ENCODE measurements around the gene VAT1L. TPM values are rescaled to one million over a fixed set of nuclear protein-coding genes. Genes with fewer than 3 reads are reported as not detected.

VAT1L gene
- total RNA-seq, 1 experiment from 2014 or later: 19.1 TPM

DNA sequence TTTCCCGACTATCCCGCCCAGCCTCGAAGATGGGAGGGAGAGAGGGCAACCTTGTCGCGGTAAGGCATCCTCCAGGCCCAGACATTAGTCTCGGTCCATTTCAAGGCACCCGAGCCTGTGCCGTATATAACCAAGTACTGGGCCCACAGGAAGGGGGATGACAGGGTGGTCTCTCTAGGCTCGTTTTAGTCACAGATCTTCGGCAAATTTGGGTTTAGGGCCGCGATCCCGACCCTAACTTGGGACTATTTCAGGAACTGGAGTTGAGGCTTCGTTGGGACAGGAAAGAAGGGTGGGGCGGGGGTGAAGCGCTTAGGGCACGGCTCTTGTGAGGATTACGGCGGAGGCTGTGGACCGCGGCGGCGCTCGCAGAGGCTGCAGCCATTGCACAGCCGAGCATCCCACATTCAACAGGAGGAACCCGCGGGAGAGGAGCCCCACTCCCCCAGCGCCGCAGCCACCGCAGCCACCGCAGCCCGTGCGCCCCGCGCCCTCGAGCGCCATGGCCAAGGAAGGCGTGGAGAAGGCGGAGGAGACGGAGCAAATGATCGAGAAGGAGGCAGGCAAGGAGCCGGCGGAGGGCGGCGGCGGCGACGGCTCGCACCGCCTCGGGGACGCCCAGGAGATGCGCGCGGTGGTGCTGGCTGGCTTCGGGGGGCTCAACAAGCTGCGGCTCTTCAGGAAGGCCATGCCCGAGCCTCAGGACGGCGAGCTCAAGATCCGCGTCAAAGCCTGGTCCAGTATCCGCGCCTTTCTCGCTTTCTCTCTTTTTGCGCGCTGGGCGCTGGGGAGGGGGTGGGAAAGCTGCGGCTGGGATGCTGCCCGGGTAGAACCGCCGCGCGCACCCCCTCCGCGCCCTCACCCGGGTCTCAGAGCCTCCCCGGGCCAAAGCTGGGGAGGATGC lies at the start of gene VAT1L (continued):
- TF ChIP-seq, protein P1, sequence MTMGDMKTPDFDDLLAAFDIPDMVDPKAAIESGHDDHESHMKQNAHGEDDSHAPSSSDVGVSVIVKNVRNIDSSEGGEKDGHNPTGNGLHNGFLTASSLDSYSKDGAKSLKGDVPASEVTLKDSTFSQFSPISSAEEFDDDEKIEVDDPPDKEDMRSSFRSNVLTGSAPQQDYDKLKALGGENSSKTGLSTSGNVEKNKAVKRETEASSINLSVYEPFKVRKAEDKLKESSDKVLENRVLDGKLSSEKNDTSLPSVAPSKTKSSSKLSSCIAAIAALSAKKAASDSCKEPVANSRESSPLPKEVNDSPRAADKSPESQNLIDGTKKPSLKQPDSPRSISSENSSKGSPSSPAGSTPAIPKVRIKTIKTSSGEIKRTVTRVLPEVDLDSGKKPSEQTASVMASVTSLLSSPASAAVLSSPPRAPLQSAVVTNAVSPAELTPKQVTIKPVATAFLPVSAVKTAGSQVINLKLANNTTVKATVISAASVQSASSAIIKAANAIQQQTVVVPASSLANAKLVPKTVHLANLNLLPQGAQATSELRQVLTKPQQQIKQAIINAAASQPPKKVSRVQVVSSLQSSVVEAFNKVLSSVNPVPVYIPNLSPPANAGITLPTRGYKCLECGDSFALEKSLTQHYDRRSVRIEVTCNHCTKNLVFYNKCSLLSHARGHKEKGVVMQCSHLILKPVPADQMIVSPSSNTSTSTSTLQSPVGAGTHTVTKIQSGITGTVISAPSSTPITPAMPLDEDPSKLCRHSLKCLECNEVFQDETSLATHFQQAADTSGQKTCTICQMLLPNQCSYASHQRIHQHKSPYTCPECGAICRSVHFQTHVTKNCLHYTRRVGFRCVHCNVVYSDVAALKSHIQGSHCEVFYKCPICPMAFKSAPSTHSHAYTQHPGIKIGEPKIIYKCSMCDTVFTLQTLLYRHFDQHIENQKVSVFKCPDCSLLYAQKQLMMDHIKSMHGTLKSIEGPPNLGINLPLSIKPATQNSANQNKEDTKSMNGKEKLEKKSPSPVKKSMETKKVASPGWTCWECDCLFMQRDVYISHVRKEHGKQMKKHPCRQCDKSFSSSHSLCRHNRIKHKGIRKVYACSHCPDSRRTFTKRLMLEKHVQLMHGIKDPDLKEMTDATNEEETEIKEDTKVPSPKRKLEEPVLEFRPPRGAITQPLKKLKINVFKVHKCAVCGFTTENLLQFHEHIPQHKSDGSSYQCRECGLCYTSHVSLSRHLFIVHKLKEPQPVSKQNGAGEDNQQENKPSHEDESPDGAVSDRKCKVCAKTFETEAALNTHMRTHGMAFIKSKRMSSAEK (CRISPR knock-in tag; IDR thresholded peaks at IDR 0.05; ENCODE audit: borderline replicate concordance): no peak
- TF ChIP-seq, protein P2, sequence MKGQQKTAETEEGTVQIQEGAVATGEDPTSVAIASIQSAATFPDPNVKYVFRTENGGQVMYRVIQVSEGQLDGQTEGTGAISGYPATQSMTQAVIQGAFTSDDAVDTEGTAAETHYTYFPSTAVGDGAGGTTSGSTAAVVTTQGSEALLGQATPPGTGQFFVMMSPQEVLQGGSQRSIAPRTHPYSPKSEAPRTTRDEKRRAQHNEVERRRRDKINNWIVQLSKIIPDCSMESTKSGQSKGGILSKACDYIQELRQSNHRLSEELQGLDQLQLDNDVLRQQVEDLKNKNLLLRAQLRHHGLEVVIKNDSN (CRISPR knock-in tag; IDR thresholded peaks at IDR 0.05): 0 out of 2 replicates have a peak, but pooled peaks have one; percentile 24
- no peak for TF ChIP-seq CBFB (CRISPR knock-in tag; IDR thresholded peaks at IDR 0.05; ENCODE audit: low read depth)
- TF ChIP-seq ZNF121 (CRISPR knock-in tag; IDR thresholded peaks at IDR 0.05): no peak
- TF ChIP-seq, protein P3, sequence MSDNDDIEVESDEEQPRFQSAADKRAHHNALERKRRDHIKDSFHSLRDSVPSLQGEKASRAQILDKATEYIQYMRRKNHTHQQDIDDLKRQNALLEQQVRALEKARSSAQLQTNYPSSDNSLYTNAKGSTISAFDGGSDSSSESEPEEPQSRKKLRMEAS (CRISPR knock-in tag; IDR thresholded peaks at IDR 0.05): peak; percentile 49
- no peak for TF ChIP-seq RELA (CRISPR knock-in tag; IDR thresholded peaks at IDR 0.05; ENCODE audit: borderline replicate concordance)
- peak; percentile 41; the same call in 1 of the 2 replicates for TF ChIP-seq KAT7 (CRISPR knock-in tag; IDR thresholded peaks at IDR 0.05; ENCODE audit: borderline replicate concordance)
- TF ChIP-seq MYBL2 (CRISPR knock-in tag; IDR thresholded peaks at IDR 0.05): no peak
- TF ChIP-seq TEAD1 (CRISPR knock-in tag; IDR thresholded peaks at IDR 0.05): peak; percentile 64; the same call in 1 of the 2 replicates
- TF ChIP-seq, protein P4, sequence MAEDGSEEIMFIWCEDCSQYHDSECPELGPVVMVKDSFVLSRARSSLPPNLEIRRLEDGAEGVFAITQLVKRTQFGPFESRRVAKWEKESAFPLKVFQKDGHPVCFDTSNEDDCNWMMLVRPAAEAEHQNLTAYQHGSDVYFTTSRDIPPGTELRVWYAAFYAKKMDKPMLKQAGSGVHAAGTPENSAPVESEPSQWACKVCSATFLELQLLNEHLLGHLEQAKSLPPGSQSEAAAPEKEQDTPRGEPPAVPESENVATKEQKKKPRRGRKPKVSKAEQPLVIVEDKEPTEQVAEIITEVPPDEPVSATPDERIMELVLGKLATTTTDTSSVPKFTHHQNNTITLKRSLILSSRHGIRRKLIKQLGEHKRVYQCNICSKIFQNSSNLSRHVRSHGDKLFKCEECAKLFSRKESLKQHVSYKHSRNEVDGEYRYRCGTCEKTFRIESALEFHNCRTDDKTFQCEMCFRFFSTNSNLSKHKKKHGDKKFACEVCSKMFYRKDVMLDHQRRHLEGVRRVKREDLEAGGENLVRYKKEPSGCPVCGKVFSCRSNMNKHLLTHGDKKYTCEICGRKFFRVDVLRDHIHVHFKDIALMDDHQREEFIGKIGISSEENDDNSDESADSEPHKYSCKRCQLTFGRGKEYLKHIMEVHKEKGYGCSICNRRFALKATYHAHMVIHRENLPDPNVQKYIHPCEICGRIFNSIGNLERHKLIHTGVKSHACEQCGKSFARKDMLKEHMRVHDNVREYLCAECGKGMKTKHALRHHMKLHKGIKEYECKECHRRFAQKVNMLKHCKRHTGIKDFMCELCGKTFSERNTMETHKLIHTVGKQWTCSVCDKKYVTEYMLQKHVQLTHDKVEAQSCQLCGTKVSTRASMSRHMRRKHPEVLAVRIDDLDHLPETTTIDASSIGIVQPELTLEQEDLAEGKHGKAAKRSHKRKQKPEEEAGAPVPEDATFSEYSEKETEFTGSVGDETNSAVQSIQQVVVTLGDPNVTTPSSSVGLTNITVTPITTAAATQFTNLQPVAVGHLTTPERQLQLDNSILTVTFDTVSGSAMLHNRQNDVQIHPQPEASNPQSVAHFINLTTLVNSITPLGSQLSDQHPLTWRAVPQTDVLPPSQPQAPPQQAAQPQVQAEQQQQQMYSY (CRISPR knock-in tag; IDR thresholded peaks at IDR 0.05): peak; percentile 48; the same call in 1 of the 2 replicates
- TF ChIP-seq ZNF219 (CRISPR knock-in tag; IDR thresholded peaks at IDR 0.05; ENCODE audit: borderline replicate concordance): 0 out of 2 replicates have a peak, but pooled peaks have one; percentile 39
- TF ChIP-seq, protein P5, sequence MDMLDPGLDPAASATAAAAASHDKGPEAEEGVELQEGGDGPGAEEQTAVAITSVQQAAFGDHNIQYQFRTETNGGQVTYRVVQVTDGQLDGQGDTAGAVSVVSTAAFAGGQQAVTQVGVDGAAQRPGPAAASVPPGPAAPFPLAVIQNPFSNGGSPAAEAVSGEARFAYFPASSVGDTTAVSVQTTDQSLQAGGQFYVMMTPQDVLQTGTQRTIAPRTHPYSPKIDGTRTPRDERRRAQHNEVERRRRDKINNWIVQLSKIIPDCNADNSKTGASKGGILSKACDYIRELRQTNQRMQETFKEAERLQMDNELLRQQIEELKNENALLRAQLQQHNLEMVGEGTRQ (CRISPR knock-in tag; IDR thresholded peaks at IDR 0.05): 0 out of 2 replicates have a peak, but pooled peaks have one; percentile 7
- 0 out of 2 replicates have a peak, but pooled peaks have one; percentile 24 for TF ChIP-seq ESRRA (CRISPR knock-in tag; IDR thresholded peaks at IDR 0.05; ENCODE audit: borderline replicate concordance)
